Left ventricle myocardium inferior (tissue), 1 donor: ENCODE results near the gene PRPSAP2. TPM values are rescaled to one million over a fixed set of nuclear protein-coding genes. Genes with fewer than 3 reads are reported as not detected.

Experiments used
- DNase-seq: peaks from one replicate; pipeline ENCODE4 v3.0.0-alpha.2; 2020
- H3K27ac ChIP-seq: fragments of 200-600 bp; replicated peaks from 2 replicates; pipeline ENCODE4 v1.8.0; 2021
- H3K27me3 ChIP-seq: fragments of 200-600 bp; 2 replicates; pipeline ENCODE4 v1.8.0; 2021; ENCODE audit warnings: low read depth
- H3K36me3 ChIP-seq: fragments of 200-600 bp; 2 replicates; pipeline ENCODE4 v1.8.0; 2021
- H3K4me1 ChIP-seq: fragments of 200-600 bp; 2 replicates; pipeline ENCODE4 v1.8.0; 2021
- H3K4me3 ChIP-seq: fragments of 200-600 bp; 2 replicates; pipeline ENCODE4 v1.8.0; 2021; ENCODE audit warnings: mild to moderate bottlenecking, moderate library complexity
- H3K9me3 ChIP-seq: fragments of 200-600 bp; replicated peaks from 2 replicates; pipeline ENCODE4 v1.8.0; 2021
- CTCF ChIP-seq: fragments of 200-600 bp; IDR thresholded peaks from 2 replicates; pipeline ENCODE4 v1.8.0; 2021; ENCODE audit warnings: antibody characterized with exemption, mild to moderate bottlenecking, borderline replicate concordance
- intact Hi-C: fragments of 100-400 bp; cut with micrococcal nuclease; formaldehyde crosslinking; loops from one replicate; pipeline ENCODE4 v1.11.0; 2022
- total RNA-seq: library from RNA; stranded (reverse); fragmentation: NEBNext Ultra II Directional; extraction: Animal tissue kit (Norgen Biotek cat#: 25700); gene quantifications from one replicate; pipeline ENCODE4 v1.2.1, GENCODE V29; 2021
- donor health status: DM: no; HTN: yes; CAD: no; lungs with severe emphysema.

Gene PRPSAP2
- total RNA-seq, 1 donor from 2014 or later = 22.3 TPM

- H3K27me3 ChIP-seq = no peaks in the 10 kb centered on the region
- no peaks in the 10 kb centered on the region for H3K9me3 ChIP-seq
- H3K4me3 ChIP-seq = no peak overlapping the region
- peaks cover 6% of the 10 kb centered on the region for H3K4me1 ChIP-seq
- no peak overlapping the region for H3K27ac ChIP-seq
- DNase-seq = no peak
- intact Hi-C loops = no loop called here
- TF ChIP-seq CTCF = no peak
- H3K36me3 ChIP-seq = no peaks in the 10 kb centered on the region
These were observed 7.3 kb upstream of the PRPSAP2 start for GRCh38 chr17:18850679-18851078.

- no peak for TF ChIP-seq CTCF
- H3K36me3 ChIP-seq = no peaks in the 10 kb centered on the region
- intact Hi-C loops = no loop called here
- peaks cover 9% of the 10 kb centered on the region for H3K4me1 ChIP-seq
- H3K9me3 ChIP-seq = no peaks in the 10 kb centered on the region
- H3K4me3 ChIP-seq = no peak overlapping the region
- H3K27me3 ChIP-seq = no peaks in the 10 kb centered on the region
- no peak overlapping the region for H3K27ac ChIP-seq
- DNase-seq = no peak
These were observed 6.7 kb upstream of the PRPSAP2 start for GRCh38 chr17:18851201-18851600.

GRCh38 chr17:18854956-18855355 is 3.0 kb upstream of the PRPSAP2 start:
- Histone ChIP-seq H3K9me3 (no peaks in the 10 kb centered on the region), H3K4me1 (peaks cover 44% of the 10 kb centered on the region), H3K4me3 (peak overlapping the region; percentile 86), H3K36me3 (no peaks in the 10 kb centered on the region), H3K27ac (no peak overlapping the region), H3K27me3 (no peaks in the 10 kb centered on the region)
- intact Hi-C loops = no loop called here
- no peak for TF ChIP-seq CTCF
- no peak for DNase-seq

- no peaks in the 10 kb centered on the region for H3K9me3 ChIP-seq
- intact Hi-C loops = no loop called here
- no peak for TF ChIP-seq CTCF
- DNase-seq = peak; percentile 91
- no peaks in the 10 kb centered on the region for H3K27me3 ChIP-seq
- no peaks in the 10 kb centered on the region for H3K36me3 ChIP-seq
- H3K27ac ChIP-seq = peak overlapping the region; percentile 87
- peak overlapping the region; percentile 86 for H3K4me3 ChIP-seq
- peaks cover 50% of the 10 kb centered on the region for H3K4me1 ChIP-seq
These were observed 1.9 kb upstream of the PRPSAP2 start for GRCh38 chr17:18855831-18856569.

- Histone ChIP-seq H3K27me3 (no peaks in the 10 kb centered on the region), H3K36me3 (no peaks in the 10 kb centered on the region), H3K4me3 (peak overlapping the region; percentile 86), H3K27ac (peak overlapping the region; percentile 87), H3K9me3 (no peaks in the 10 kb centered on the region), H3K4me1 (peaks cover 50% of the 10 kb centered on the region)
- no peak for TF ChIP-seq CTCF
- intact Hi-C loops = no loop called here
- no peak for DNase-seq
These were observed 1.4 kb upstream of the PRPSAP2 start for GRCh38 chr17:18856570-18856915.
